ENCODE measurements around the gene SPRY4.
"Not testable (repeated sequence)": the region's sequence is repeated elsewhere in the genome, so short reads cannot be mapped to it uniquely, and the experiment has no call there.

Gene SPRY4

GRCh38 chr5:142314109-142314508, 10.7 kb downstream of the SPRY4 start:
- no peak for DNase-seq (ENCODE audit: low spot score)

DNA sequence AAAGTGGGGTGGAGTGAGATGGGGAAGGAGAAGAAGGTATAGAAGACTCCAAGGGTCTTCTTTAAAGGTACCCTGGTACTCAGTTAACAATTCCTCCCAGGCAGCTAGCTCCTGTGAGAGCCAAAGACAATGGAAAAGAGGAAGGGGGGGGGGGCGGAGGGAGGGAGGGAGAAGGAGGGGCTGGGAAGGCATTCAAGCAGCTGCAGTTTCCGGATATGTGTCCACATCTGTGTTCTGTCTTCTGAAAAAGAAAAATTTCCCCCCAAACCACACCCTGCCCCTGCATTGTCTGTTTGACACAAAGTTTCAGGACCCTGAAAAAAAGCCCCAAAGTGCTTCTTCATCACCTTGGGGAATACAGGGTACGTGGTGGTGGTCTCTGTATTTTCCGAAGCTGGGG, 11.1 kb downstream of the SPRY4 start:
- no peak for DNase-seq (ENCODE audit: low spot score)

DNA sequence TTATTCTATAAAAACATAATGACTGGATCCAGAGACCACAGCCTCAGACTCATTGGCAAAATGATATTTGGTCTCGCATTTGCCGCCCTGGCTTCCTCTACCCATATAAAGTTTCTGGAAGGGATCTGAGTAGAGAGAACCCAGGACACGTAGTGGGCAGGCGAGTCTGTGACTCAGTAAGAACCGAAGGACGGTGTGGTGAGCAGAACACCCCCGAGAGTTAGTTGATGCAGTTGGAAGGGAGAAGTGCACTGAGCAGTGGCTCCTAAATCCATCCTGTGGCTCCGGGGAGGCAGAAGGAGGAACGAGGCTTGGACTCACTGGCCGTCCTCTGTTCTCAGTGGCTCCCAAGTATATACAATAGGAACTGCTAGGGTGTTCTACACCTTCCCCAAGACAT, 11.5 kb downstream of the SPRY4 start:
- DNase-seq (ENCODE audit: low spot score) = no peak

DNA sequence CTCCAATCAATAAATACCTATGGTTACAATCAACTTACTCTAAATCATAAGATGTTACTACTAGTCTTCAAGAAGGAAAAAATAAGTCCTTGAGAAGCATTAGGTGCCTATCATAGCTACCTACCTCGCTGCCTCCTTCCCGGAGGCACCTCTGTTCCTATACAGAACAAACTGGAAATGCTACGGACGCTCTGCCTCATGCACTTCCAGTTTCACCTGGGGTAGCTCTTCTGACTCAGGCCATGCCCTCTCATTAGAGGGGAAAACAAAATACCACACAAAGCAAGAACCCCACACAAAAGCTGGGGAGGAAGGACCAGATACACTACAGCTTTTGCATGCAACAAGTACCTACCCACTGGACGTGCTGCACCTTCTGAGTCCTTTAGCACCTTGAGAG, 12.4 kb downstream of the SPRY4 start:
- no peak for DNase-seq (ENCODE audit: low spot score)

DNA sequence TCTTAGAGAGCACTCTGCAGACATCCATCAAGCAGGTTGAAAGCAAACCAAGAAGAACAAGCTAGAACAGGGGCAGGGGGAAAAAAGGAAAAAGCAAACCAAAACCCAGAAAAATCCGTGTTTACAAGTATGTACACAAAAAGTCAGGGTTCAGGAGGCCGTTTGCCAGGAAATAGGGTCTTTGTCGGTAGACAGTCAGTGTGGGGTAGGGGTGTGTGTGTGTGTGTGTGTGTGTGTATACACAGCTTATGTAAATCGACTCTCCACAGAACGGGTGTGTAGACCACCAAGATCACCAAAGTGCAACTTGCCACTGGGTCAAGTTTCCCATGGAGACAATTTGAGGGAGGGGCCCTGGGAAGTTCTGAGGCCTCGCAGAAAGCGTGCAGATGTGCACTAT, 13.1 kb downstream of the SPRY4 start:
- no peak for DNase-seq (ENCODE audit: low spot score)

DNA sequence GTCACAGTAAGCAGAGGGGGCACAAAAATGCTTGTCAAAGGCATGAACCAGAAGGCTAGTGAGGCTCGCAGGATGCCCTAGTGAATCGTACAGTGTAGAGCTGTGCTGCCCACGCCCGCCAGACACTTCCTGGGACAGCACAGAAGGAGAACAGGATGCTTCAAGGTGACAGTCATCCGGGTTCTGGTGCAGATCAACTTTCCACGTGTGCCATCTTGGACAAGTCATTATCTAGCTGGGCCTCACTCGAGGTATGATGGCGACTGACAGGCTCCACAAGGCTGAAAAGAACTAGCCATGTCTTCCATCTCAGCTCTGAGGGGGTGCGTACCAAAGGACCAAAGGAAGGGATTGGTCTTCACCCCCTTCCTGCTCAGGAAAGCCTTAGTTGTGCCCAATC, 14.0 kb downstream of the SPRY4 start:
- DNase-seq (ENCODE audit: low spot score) = no peak

DNA sequence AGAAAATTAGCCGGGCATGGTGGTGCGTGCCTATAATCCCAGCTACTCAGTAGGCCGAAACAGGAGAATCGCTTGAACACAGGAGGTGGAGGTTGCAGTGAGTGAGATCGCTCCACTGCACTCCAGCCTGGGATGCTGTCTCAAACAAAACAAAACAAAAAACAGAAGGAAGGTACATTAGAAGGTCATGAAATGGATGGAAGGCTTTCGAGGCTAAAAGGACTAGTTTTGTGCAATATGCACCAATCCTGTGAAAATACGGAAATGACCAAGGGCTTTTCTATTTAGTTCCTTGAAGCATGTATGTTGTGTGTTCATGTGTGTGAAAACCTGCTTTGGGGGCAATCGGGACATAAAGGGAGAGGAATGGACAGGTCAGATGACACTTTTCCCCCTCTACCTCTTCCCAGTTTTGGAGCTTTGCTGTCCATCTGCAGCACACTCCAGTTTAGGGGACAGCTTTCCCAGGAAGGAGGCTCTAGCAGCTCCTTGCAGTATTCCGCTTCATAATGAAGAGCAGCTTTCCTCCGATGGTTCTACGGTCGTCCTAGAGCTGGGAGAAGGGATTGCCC, 15.0 kb downstream of the SPRY4 start:
- DNase-seq (ENCODE audit: low spot score) = no peak

GRCh38 chr5:142308358-142308757, 16.5 kb downstream of the SPRY4 start:
- no peak for DNase-seq (ENCODE audit: low spot score)

GRCh38 chr5:142307146-142307890, 17.5 kb downstream of the SPRY4 start:
- DNase-seq (ENCODE audit: low spot score) = no peak

DNA sequence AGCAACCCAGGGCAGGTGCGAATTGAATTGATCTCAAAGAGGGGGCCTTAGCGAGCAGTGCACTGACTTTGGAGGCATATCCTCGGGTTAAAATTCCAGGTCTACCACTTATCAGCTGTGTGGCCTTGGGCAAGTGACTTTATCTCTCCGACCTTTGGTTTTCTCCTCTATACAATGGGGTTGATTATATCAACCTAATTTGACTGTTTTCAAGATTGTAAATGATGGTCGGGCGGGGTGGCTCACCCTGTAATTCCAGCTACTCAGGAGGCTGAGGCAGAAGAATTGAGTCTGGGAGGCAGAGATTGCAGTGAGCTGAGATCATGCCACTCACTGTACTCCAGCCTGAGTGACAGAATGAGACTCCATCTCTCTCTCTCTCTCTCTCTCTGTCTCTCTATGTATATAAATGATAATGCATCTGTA, 18.7 kb downstream of the SPRY4 start:
- DNase-seq (ENCODE audit: low spot score) = no peak

DNA sequence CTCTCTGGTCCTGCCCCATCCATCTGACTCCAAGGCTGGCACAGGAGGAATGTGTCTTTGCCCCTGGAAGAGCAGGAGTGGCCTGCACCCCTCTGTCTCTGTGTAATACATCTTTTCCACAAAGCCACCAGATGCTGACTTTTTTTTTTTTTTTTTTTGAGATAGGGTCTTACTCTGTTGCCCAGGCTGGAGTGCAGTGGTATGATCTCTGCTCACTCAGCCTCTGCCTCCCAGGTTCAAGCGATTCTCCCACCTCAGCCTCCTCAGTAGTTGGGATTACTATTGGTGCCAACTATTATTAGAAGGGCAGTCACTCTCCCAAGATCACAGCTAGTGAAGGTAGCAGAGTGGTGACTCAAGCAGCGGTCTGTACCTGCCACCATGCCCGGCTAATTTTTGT, 19.6 kb downstream of the SPRY4 start:
- no peak for DNase-seq (ENCODE audit: low spot score)

GRCh38 chr5:142304013-142304701, 20.7 kb downstream of the SPRY4 start:
- no peak for DNase-seq (ENCODE audit: low spot score)

DNA sequence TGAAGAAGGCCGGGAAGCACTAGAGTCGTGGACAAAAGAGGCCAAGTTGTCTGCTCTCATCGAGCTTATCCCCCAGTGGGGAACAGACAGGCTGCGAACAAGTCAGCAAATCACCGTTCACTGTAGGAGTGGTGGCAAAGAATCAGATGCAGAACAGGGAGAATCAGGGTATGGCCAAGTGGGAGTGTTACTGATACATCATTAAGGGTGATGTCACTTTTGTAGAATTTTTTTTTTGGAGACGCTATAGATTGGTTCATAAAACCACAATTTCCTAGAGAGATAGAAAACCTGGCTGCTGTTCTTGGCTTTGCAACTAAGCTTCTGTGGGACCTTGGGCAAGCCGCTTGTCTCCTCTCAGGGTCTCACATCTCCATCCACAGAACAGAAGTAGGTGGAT, 21.3 kb downstream of the SPRY4 start:
- no peak for DNase-seq (ENCODE audit: low spot score)

DNA sequence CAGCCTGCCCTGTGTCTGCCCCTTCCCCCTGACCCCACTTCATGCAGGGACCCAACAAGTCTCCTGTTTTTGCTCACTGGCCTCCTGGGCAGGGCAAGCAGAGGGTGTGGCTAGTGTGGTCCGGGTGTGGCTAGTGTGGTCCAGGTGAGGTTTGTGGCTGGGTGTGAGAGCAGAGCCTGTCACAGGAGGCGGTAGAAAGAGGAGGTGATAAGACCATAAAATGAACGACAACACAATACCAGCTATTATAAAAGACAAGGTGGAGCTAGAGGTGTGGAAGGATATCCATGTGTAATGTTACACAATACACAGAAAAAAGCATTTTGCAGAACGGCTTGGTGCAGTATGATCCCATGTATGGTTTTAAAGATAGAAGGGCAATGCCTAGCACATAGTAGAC, 23.3 kb downstream of the SPRY4 start:
- no peak for DNase-seq (ENCODE audit: low spot score)

DNA sequence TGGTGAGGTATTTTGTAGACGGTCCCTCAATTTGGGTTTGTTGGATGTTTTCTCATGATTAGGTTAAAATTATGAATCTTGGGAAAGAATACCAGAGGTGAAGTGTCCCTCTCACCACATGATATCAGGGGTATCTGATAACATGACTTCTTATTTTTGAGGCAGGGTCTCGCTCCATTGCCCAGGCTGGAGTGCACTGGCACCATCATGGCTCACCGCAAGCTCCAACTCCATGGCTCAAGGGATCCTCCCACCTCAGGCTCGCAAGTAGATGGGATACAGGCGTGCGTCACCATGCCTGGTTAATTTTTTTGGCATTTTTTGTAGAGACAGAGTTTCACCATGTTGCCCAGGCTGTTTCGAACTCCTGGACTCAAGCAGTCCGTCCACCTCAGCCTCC, 24.1 kb downstream of the SPRY4 start:
- no peak for DNase-seq (ENCODE audit: low spot score)

- DNase-seq (ENCODE audit: low spot score) = no peak
Measured at GRCh38 chr5:142298789-142299188, 26.0 kb downstream of the SPRY4 start.

- DNase-seq (ENCODE audit: low spot score) = not testable (repeated sequence)
Measured at GRCh38 chr5:142297786-142298185, 27.0 kb downstream of the SPRY4 start.

GRCh38 chr5:142296914-142297417, 27.9 kb downstream of the SPRY4 start:
- DNase-seq (ENCODE audit: low spot score) = no peak

DNA sequence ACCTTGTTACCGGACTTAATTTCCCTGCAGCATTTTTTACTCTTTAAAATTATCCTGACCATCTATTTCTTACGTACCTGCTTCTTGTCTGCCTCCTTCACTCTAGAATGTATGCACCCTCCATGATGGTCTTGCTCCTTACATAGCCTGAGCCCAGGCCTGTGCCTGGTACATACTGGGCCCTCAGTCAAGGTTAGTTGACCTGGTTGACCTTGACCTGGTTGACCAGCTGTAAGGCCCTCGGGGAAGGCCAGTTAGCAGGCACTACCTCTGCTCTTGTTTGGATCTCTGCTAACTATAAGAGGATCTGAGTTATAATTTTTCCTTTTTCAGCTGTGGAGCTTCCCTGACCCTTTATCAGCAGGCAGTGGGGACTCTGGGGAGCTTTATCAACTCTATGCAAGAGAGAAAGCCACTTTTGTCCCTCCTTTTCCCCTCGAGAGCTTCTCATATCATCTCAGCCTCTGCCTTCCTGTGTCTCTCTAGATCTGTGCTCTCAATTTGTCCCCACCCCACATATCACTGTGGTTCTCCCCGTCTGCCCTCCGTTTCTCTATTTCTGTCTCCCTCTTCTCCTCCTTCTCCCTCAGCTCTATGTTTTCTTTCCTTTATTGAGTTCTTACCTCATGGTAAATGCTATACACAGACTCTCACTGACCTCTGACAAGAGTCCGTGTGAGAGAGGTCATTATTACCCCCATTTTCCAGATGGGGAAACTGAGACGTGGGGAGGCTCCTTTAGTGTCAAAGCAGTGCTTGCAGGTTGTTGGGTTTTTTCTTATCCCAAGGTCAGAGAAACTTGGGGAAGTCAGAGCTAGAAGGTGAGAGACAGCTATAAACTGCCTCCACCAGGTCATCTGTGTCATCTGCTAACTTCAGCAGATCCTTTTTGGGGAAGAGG, 28.6 kb downstream of the SPRY4 start:
- DNase-seq (ENCODE audit: low spot score) = no peak

- no peak for DNase-seq (ENCODE audit: low spot score)
Measured at GRCh38 chr5:142295084-142295758, 29.6 kb downstream of the SPRY4 start.

DNA sequence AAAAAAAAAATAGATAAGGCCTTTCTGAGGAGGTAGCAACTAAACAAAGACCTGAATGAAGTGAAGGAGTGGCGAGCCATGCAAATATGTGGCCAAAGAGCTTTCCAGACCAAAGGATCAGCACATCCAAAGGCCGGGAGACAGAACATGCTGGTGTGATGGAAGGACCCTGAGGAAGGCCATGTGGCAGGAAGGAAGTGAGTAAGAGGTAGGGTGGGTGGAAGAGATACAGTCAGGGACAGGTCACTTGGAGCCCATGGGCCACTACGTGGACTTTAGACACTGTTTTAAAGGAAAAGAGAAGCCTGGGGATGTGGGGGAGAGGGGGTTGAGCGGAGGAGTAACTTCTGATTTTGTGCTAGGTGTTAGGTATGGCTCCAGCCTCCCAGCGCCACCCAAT, 31.3 kb downstream of the SPRY4 start:
- DNase-seq (ENCODE audit: low spot score) = no peak

DNA sequence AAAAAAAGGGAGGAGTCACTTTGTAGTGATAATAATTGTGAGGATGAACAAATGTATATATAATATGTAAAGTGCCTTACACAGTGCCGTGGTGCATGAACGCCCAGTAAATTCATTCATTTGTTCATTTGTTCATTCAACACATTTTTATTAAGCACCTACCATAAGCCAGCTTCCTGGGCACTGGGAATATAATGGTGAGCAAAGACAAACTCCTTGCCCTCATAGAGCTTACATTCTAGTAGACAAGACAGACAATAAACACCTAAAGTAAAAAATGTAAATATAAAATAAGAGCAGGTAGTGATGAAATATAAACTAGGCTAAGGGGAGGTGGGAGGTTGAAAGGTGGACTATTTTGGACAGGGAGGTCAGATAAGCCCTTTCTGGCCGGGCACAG, 32.0 kb downstream of the SPRY4 start:
- DNase-seq (ENCODE audit: low spot score) = no peak

Data from CD4-positive, alpha-beta T cell treated with Interleukin-2 at 100 ng/mL for 4 hours (primary cell).